ENCODE measurements around the gene LGR5.

DNA sequence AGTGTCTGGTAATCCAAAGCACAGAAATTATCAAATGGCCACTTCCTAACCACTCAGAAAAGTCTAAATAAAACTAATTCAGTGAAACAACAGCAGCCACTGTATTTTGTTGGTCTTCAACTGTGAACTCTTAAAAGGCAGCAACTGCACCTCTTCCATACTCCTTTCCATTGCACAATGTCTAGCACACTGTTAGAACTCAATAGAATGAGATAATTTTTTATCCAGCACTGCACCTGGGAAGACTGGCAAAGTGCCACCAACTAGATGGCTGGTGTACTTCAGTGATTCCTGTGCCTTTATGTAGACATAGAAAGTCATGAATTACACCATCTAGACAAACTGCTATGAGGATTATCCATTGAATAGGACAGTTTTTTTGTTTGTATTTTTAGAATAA lies 26.2 kb downstream of the LGR5 start:
- TF ChIP-seq, protein P1, sequence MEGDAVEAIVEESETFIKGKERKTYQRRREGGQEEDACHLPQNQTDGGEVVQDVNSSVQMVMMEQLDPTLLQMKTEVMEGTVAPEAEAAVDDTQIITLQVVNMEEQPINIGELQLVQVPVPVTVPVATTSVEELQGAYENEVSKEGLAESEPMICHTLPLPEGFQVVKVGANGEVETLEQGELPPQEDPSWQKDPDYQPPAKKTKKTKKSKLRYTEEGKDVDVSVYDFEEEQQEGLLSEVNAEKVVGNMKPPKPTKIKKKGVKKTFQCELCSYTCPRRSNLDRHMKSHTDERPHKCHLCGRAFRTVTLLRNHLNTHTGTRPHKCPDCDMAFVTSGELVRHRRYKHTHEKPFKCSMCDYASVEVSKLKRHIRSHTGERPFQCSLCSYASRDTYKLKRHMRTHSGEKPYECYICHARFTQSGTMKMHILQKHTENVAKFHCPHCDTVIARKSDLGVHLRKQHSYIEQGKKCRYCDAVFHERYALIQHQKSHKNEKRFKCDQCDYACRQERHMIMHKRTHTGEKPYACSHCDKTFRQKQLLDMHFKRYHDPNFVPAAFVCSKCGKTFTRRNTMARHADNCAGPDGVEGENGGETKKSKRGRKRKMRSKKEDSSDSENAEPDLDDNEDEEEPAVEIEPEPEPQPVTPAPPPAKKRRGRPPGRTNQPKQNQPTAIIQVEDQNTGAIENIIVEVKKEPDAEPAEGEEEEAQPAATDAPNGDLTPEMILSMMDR (IDR thresholded peaks at IDR 0.05) = no peak
- no peak for TF ChIP-seq POLR2A (IDR thresholded peaks at IDR 0.05)
